Measurements from ENCODE around the gene ITIH4.

The ITIH4 gene

GRCh38 chr3:52822363-52822762, 8.1 kb downstream of the ITIH4 start:
- DNase-seq (ENCODE audit: low spot score): no peak
- TF ChIP-seq CTCF (IDR thresholded peaks at IDR 0.05; ENCODE audit: extremely low read depth, missing control alignments): no peak

GRCh38 chr3:52820736-52821135, 9.7 kb downstream of the ITIH4 start:
- DNase-seq (ENCODE audit: low spot score): peak; percentile 63

GRCh38 chr3:52819936-52820335, 10.5 kb downstream of the ITIH4 start:
- TF ChIP-seq CTCF (IDR thresholded peaks at IDR 0.05; ENCODE audit: extremely low read depth, missing control alignments): no peak
- no peak for DNase-seq (ENCODE audit: low spot score)

More at GRCh38 chr3:52820736-52821135, 9.7 kb downstream of the ITIH4 start:
- TF ChIP-seq CTCF (IDR thresholded peaks at IDR 0.05; ENCODE audit: extremely low read depth, missing control alignments): peak; percentile 52

GRCh38 chr3:52817860-52818259, 12.6 kb downstream of the ITIH4 start:
- no peak for DNase-seq (ENCODE audit: low spot score)
- no peak for TF ChIP-seq CTCF (IDR thresholded peaks at IDR 0.05; ENCODE audit: extremely low read depth, missing control alignments)

- no peak for TF ChIP-seq CTCF (IDR thresholded peaks at IDR 0.05; ENCODE audit: extremely low read depth, missing control alignments)
- DNase-seq (ENCODE audit: low spot score): no peak
These were observed 13.3 kb downstream of the ITIH4 start for GRCh38 chr3:52817221-52817620.

GRCh38 chr3:52816654-52817053, 13.8 kb downstream of the ITIH4 start:
- DNase-seq (ENCODE audit: low spot score): no peak
- TF ChIP-seq CTCF (IDR thresholded peaks at IDR 0.05; ENCODE audit: extremely low read depth, missing control alignments): no peak

- no peak for TF ChIP-seq CTCF (IDR thresholded peaks at IDR 0.05; ENCODE audit: extremely low read depth, missing control alignments)
- DNase-seq (ENCODE audit: low spot score): no peak
These were observed 14.3 kb downstream of the ITIH4 start for GRCh38 chr3:52816199-52816598.
